HEK293T (cell line): ENCODE results near the gene BAG3.

ENCODE experiments used
- BHLHE40 ChIP-seq: fragments of 450-650 bp; IDR thresholded peaks from 2 replicates; pipeline ENCODE4 v1.6.1; 2016; ENCODE audit warnings: mild to moderate bottlenecking, moderate library complexity, borderline replicate concordance
- FOXA1 ChIP-seq: fragments of 450-650 bp; IDR thresholded peaks from 2 replicates; pipeline ENCODE4 v1.6.1; 2016; ENCODE audit warnings: mild to moderate bottlenecking
- FOXK2 ChIP-seq: fragments of 450-650 bp; IDR thresholded peaks from 2 replicates; pipeline ENCODE4 v1.6.1; 2016; ENCODE audit warnings: mild to moderate bottlenecking
- FOXM1 ChIP-seq: fragments of 450-650 bp; IDR thresholded peaks from 2 replicates; pipeline ENCODE4 v1.6.1; 2017; ENCODE audit warnings: mild to moderate bottlenecking, borderline replicate concordance
- HDGF ChIP-seq: fragments of 450-650 bp; IDR thresholded peaks from 2 replicates; pipeline ENCODE4 v1.6.1; 2017; ENCODE audit warnings: antibody characterized with exemption, borderline replicate concordance
- NFRKB ChIP-seq: fragments of 450-650 bp; IDR thresholded peaks from 2 replicates; pipeline ENCODE4 v1.6.1; 2016; ENCODE audit warnings: mild to moderate bottlenecking, moderate library complexity
- PKNOX1 ChIP-seq: fragments of 450-650 bp; IDR thresholded peaks from 2 replicates; pipeline ENCODE4 v1.6.1; 2016
- SP1 ChIP-seq: fragments of 450-650 bp; IDR thresholded peaks from 2 replicates; pipeline ENCODE4 v1.6.1; 2017
- SUZ12 ChIP-seq: fragments of 450-650 bp; IDR thresholded peaks from 2 replicates; pipeline ENCODE4 v1.6.1; 2016; ENCODE audit warnings: mild to moderate bottlenecking
- TARDBP ChIP-seq: fragments of 450-650 bp; IDR thresholded peaks from 2 replicates; pipeline ENCODE4 v1.6.1; 2016
- ZNF384 ChIP-seq: fragments of 450-650 bp; IDR thresholded peaks from 2 replicates; pipeline ENCODE4 v1.6.1; 2016

DNA sequence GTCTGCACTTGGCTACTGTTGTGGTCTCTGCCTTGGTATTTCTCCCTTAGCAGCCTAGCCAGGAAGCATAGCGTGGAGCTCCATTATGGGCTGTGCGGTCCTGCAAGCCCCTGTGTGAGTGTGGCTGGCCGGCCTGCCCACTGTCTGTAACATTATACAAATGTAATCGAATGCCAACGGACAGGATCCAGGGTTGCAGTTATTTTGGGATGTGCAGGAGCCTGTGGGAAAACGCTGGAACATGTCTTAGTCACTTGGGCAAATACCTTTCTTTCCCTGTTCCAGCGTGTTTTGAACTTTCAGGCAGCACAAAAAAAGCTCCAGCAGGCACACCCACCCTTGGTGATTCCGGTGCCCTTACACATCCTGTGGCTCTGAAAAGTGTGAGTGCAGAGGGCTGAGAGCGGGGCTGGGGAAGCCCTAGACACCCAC lies 29.5 kb downstream of the BAG3 start:
- TF ChIP-seq SP1 (no peak), NFRKB (no peak), BHLHE40 (no peak), ZNF384 (no peak), FOXK2 (no peak), FOXA1 (no peak), SUZ12 (no peak), TARDBP (no peak), PKNOX1 (no peak), FOXM1 (no peak), HDGF (no peak)
